GM19043 (cell line): ENCODE measurements around the gene ADAMTS7.
"Not testable (repeated sequence)": the region's sequence is repeated elsewhere in the genome, so short reads cannot be mapped to it uniquely, and the experiment has no call there.

Source experiments
- ATAC-seq: cut with Tn5 transposase; IDR thresholded peaks from one replicate; pipeline ENCODE4 v1.9.1; 2021; ENCODE audit warnings: low read depth; ENCODE audit not compliant: unreplicated experiment

The ADAMTS7 gene

GRCh38 chr15:78831229-78832207 is 20.3 kb upstream of the ADAMTS7 start:
- ATAC-seq = no peak

- ATAC-seq = no peak
Measured at GRCh38 chr15:78830514-78831228, 19.4 kb upstream of the ADAMTS7 start.

GRCh38 chr15:78828920-78829319 is 17.7 kb upstream of the ADAMTS7 start:
- no peak for ATAC-seq

GRCh38 chr15:78822514-78822913 is 11.2 kb upstream of the ADAMTS7 start:
- no peak for ATAC-seq

GRCh38 chr15:78811825-78812183 is 540 bp upstream of the ADAMTS7 start:
- ATAC-seq = peak; percentile 15

GRCh38 chr15:78810362-78811123 is 721 bp downstream of the ADAMTS7 start:
- no peak for ATAC-seq

GRCh38 chr15:78810003-78810361 is 1.3 kb downstream of the ADAMTS7 start:
- ATAC-seq = no peak

- no peak for ATAC-seq
Measured at GRCh38 chr15:78808550-78808949, 2.7 kb downstream of the ADAMTS7 start.

- ATAC-seq = no peak
Measured at GRCh38 chr15:78807359-78807758, 3.9 kb downstream of the ADAMTS7 start.

- no peak for ATAC-seq
Measured at GRCh38 chr15:78804391-78804792, 6.9 kb downstream of the ADAMTS7 start.

- no peak for ATAC-seq
Measured at GRCh38 chr15:78800806-78801205, 10.5 kb downstream of the ADAMTS7 start.

GRCh38 chr15:78800189-78800588 is 11.1 kb downstream of the ADAMTS7 start:
- no peak for ATAC-seq

- not testable (repeated sequence) for ATAC-seq
Measured at GRCh38 chr15:78799102-78799501, 12.2 kb downstream of the ADAMTS7 start.

GRCh38 chr15:78798355-78798754 is 12.9 kb downstream of the ADAMTS7 start:
- not testable (repeated sequence) for ATAC-seq

- ATAC-seq = no peak
Measured at GRCh38 chr15:78797951-78798350, 13.3 kb downstream of the ADAMTS7 start.

- ATAC-seq = no peak
Measured at GRCh38 chr15:78796510-78796909, 14.8 kb downstream of the ADAMTS7 start.

- no peak for ATAC-seq
Measured at GRCh38 chr15:78795043-78795442, 16.2 kb downstream of the ADAMTS7 start.

- ATAC-seq = not testable (repeated sequence)
Measured at GRCh38 chr15:78794446-78794845, 16.8 kb downstream of the ADAMTS7 start.

- ATAC-seq = no peak
Measured at GRCh38 chr15:78791357-78791756, 19.9 kb downstream of the ADAMTS7 start.

GRCh38 chr15:78790027-78790426 is 21.2 kb downstream of the ADAMTS7 start:
- no peak for ATAC-seq

GRCh38 chr15:78789615-78790014 is 21.6 kb downstream of the ADAMTS7 start:
- no peak for ATAC-seq
